GM12878 (cell line): ENCODE results near the gene RFX5. TPM values are rescaled to one million over a fixed set of nuclear protein-coding genes. Genes with fewer than 3 reads are reported as not detected.
A peak's percentile ranks its signal among the peaks of the same experiment; 100 is the strongest.

Experiments
- ATAC-seq: fragments of 200-7000 bp; cut with Tn5 transposase; 3 replicates; pipeline ENCODE4 v1.9.1; 2020; ENCODE audit warnings: mild to moderate bottlenecking, moderate library complexity
- BruUV-seq: library from RNA; stranded (reverse); fragments of 400-500 nt; replicated peaks from 2 replicates; lab custom pipeline; 2021; lab: Mats Ljungman, UMichigan
- CTCF ChIA-PET: fragments of 300-600 bp; sonication (Branson Sonifier 250); formaldehyde crosslinking; extraction: SDS; loops from one replicate; lab custom pipeline; 2021; ENCODE audit warnings: inconsistent platforms; lab: Yijun Ruan, JAX
- POLR2A ChIA-PET: fragments of 350-600 bp; formaldehyde crosslinking; extraction: SDS; loops from one replicate; lab custom pipeline; 2021; ENCODE audit warnings: inconsistent platforms; lab: Charles Lee
- RAD21 ChIA-PET: fragments of 300-600 bp; sonication (Branson Sonifier 250); formaldehyde crosslinking; loops from one replicate; lab custom pipeline; 2023; ENCODE audit warnings: antibody characterized with exemption; ENCODE audit not compliant: unreplicated experiment; lab: Charles Lee
- SMC1A ChIA-PET: fragments of 300-600 bp; sonication (Branson Sonifier 250); formaldehyde crosslinking; loops from one replicate; lab custom pipeline; 2023; ENCODE audit not compliant: unreplicated experiment, uncharacterized antibody; lab: Charles Lee
- DNase-seq: peaks from one replicate; pipeline ENCODE4 v3.0.0-alpha.2; 2011; ENCODE audit warnings: low read depth, low spot score
- FAIRE-seq: peaks from 3 replicates; lab custom pipeline; 2011; peaks lifted over from hg19 to GRCh38; lab: Jason Lieb, UNC
- H2AFZ ChIP-seq: 2 replicates; pipeline ENCODE4 v1.6.0; 2011; ENCODE audit warnings: low read depth, low read length, control low read depth; ENCODE audit not compliant: control insufficient read depth
- H3K27ac ChIP-seq: 2 replicates; pipeline ENCODE4 v1.5.1; 2011; ENCODE audit warnings: control low read depth; ENCODE audit not compliant: control insufficient read depth, insufficient read depth
- H3K27me3 ChIP-seq, 2 experiments: replicated peaks in 1 of 2; 2 replicates each; pipeline versions ENCODE4 v1.6.0 to v1.6.1; 2011; ENCODE audit warnings: low read length in 1 of 2; ENCODE audit not compliant: control insufficient read depth in 2 of 2, insufficient read depth in 2 of 2
- H3K36me3 ChIP-seq, 2 experiments: 2 replicates each; pipeline ENCODE4 v1.5.1; 2011; ENCODE audit warnings: low read length in 1 of 2; ENCODE audit not compliant: control insufficient read depth in 2 of 2, insufficient read depth in 2 of 2
- H3K4me1 ChIP-seq: 2 replicates; pipeline ENCODE4 v1.6.1; 2011; ENCODE audit warnings: mild to moderate bottlenecking, low read length, moderate library complexity, mixed read lengths; ENCODE audit not compliant: control insufficient read depth, insufficient read depth
- H3K4me2 ChIP-seq: 2 replicates; pipeline ENCODE4 v1.6.0; 2011; ENCODE audit warnings: control low read depth; ENCODE audit not compliant: control insufficient read depth, insufficient read depth
- H3K4me3 ChIP-seq: fragments of 200-600 bp; sonication (generic); 2 replicates; pipeline ENCODE4 v1.5.1; 2016
- H3K79me2 ChIP-seq: 2 replicates; pipeline ENCODE4 v1.6.0; 2011; ENCODE audit warnings: low read length; ENCODE audit not compliant: control insufficient read depth, insufficient read depth
- H3K9ac ChIP-seq: 2 replicates; pipeline ENCODE4 v1.8.0; 2011; ENCODE audit warnings: low read length, control low read depth, mixed read lengths; ENCODE audit not compliant: control insufficient read depth, insufficient read depth
- H3K9me3 ChIP-seq: replicated peaks from 3 replicates; pipeline ENCODE4 v1.5.1; 2011; ENCODE audit warnings: mild to moderate bottlenecking, low read length; ENCODE audit not compliant: control insufficient read depth, insufficient read depth
- H4K20me1 ChIP-seq: 2 replicates; pipeline ENCODE4 v1.6.0; 2011; ENCODE audit not compliant: control insufficient read depth, insufficient read depth
- BACH1 ChIP-seq: fragments of 450-650 bp; IDR thresholded peaks from 2 replicates; pipeline ENCODE4 v1.6.1; 2017; ENCODE audit warnings: mild to moderate bottlenecking, borderline replicate concordance
- BCL11A ChIP-seq: IDR thresholded peaks from 2 replicates; pipeline ENCODE4 v1.6.1; 2011; ENCODE audit warnings: low read depth, low read length
- BCL3 ChIP-seq: IDR thresholded peaks from 2 replicates; pipeline ENCODE4 v1.6.1; 2011; ENCODE audit warnings: borderline replicate concordance, low read depth, mild to moderate bottlenecking, moderate library complexity, low read length; ENCODE audit not compliant: insufficient read depth, poor library complexity, severe bottlenecking
- BCLAF1 ChIP-seq: fragments of 450-650 bp; IDR thresholded peaks from 2 replicates; pipeline ENCODE4 v1.6.1; 2017; ENCODE audit warnings: antibody characterized with exemption, mild to moderate bottlenecking, moderate library complexity
- HDAC2 ChIP-seq: fragments of 200-600 bp; sonication (generic); IDR thresholded peaks from 2 replicates; pipeline ENCODE4 v1.6.1; 2017
- IRF5 ChIP-seq: fragments of 450-650 bp; IDR thresholded peaks from 2 replicates; pipeline ENCODE4 v1.6.1; 2017; ENCODE audit warnings: borderline replicate concordance
- SIX5 ChIP-seq: IDR thresholded peaks from 2 replicates; pipeline ENCODE4 v1.6.1; 2011; ENCODE audit warnings: mild to moderate bottlenecking, low read depth, low read length, moderate library complexity; ENCODE audit not compliant: severe bottlenecking
- ZNF592 ChIP-seq: fragments of 450-650 bp; IDR thresholded peaks from 2 replicates; pipeline ENCODE4 v1.6.1; 2017; ENCODE audit warnings: mild to moderate bottlenecking, moderate library complexity
- WGBS: methylation state at CpG from one replicate; pipeline ENCODE4 v1.1.6; 2016; ENCODE audit warnings: low lambda C conversion rate; ENCODE audit not compliant: insufficient replicate concordance, insufficient coverage; ENCODE audit errors: missing lambda C conversion rate; 5-methylcytosine and 5-hydroxymethylcytosine counted together
- in situ Hi-C: fragments of 300-500 bp; cut with MboI; formaldehyde crosslinking; loops from 9 replicates; pipeline ENCODE4 v1.14.3; 2018; ENCODE audit warnings: mixed read lengths
- intact Hi-C: fragments of 100-400 bp; cut with micrococcal nuclease; formaldehyde crosslinking; loops from one replicate; pipeline ENCODE4 v1.14.2; 2022; ENCODE audit not compliant: unreplicated experiment
- polyA plus RNA-seq, 11 experiments: library from polyadenylated mRNA; depleted of rRNA in 4 of 11; unstranded in 6 of 11; stranded (reverse) in 5 of 11; fragments of >200 nt; fragmentation: Nextera tagmentation in 4 of 11; fragmentation: Illumina TruSeq in 1 of 11; extraction: Ambion mirVana in 4 of 11; extraction: Trizol in 1 of 11; gene quantifications; 1 replicate in 1 of 11; 2 replicates in 10 of 11; pipeline versions ENCODE4 v1.2.1 to v1.2.3, GENCODE V29; 2011 to 2016; ENCODE audit warnings: inconsistent platforms in 2 of 11, missing spikeins in 2 of 11, low read depth in 1 of 11
- total RNA-seq, 4 experiments: library from RNA; depleted of rRNA in 3 of 4; stranded (reverse); fragments of >200 nt in 3 of 4; fragmentation: Illumina TruSeq in 1 of 4; extraction: Trizol in 1 of 4; gene quantifications; 2 replicates each; pipeline versions ENCODE4 v1.2.1 to v1.2.3, GENCODE V29; 2013 to 2021

RFX5 gene
- total and polyA plus RNA-seq, 10 of the 15 experiments (the other 5 are each of a cell fraction or from before 2014, with no cell fraction given) = 14.1 to 198 (median 124) TPM

- TF ChIP-seq SIX5 = no peak
- no peak for TF ChIP-seq HDAC2
- TF ChIP-seq IRF5 = no peak
- TF ChIP-seq ZNF592 = no peak
- TF ChIP-seq BCL11A = no peak
Observed at GRCh38 chr1:151377150-151377884, 30.3 kb upstream of the RFX5 start (continued).

GRCh38 chr1:151373196-151373595 lies 26.1 kb upstream of the RFX5 start:
- no peaks in the 10 kb centered on the region for H3K27me3 ChIP-seq
- peak; percentile 34 for TF ChIP-seq BCL3
- no peak for TF ChIP-seq BCLAF1
- no peak for TF ChIP-seq BACH1
- no peaks in the 10 kb centered on the region for H4K20me1 ChIP-seq
- 57% methylated on average over 14 of the region's 14 CpGs for WGBS
- SMC1A ChIA-PET = interaction anchor here (1.1 kb wide), 1 partner anchor 10 kb away, joined by 3 read pairs; no protein-coding TSS in a partner anchor
- no peaks in the 10 kb centered on the region for H3K36me3 ChIP-seq
- no peaks in the 10 kb centered on the region for H3K4me1 ChIP-seq
- in situ Hi-C loops (no loop called here), intact Hi-C loops (no loop called here)
- H3K9me3 ChIP-seq = no peaks in the 10 kb centered on the region
- DNase-seq = no peak
- RAD21 ChIA-PET = no interaction called here
- H2AFZ ChIP-seq = no peak overlapping the region
- BruUV-seq = no TSS peak
- no peak overlapping the region for H3K27ac ChIP-seq
- no peaks in the 10 kb centered on the region for H3K79me2 ChIP-seq
- POLR2A ChIA-PET = no interaction called here
- no peak overlapping the region for H3K9ac ChIP-seq
- no peak overlapping the region for H3K4me2 ChIP-seq
- no peak for ATAC-seq
- no peak for FAIRE-seq
- no peak overlapping the region for H3K4me3 ChIP-seq
- CTCF ChIA-PET = interaction anchor here (1.1 to 1.4 kb wide), 2 partner anchors 32 to 121 kb away, joined by 4 read pairs; no protein-coding TSS in a partner anchor
